ENCODE data around the gene IFIT1. TPM values are rescaled to one million over a fixed set of nuclear protein-coding genes. Genes with fewer than 3 reads are reported as not detected.

The IFIT1 gene
- total RNA-seq, 1 experiment from 2014 or later: 26.9 TPM

Other genes starting within 250 kb of the IFIT1 start
- gene CH25H, start 185.3 kb upstream of the IFIT1 start, total RNA-seq (2014; rRNA removed; shearing (Covaris generic); ENCODE audit: low replicate concordance): not detected in 2 replicates
- 49.8 and 61.0 TPM in 2 replicates for gene LIPA, start 140.8 kb upstream of the IFIT1 start, total RNA-seq (2014; rRNA removed; shearing (Covaris generic); ENCODE audit: low replicate concordance)
- gene IFIT2, start 90.6 kb upstream of the IFIT1 start, total RNA-seq (2014; rRNA removed; shearing (Covaris generic); ENCODE audit: low replicate concordance): 5.9 and 7.9 TPM in 2 replicates
- 11.3 and 12.4 TPM in 2 replicates for gene IFIT3, start 64.6 kb upstream of the IFIT1 start, total RNA-seq (2014; rRNA removed; shearing (Covaris generic); ENCODE audit: low replicate concordance)
- not detected in 2 replicates for gene IFIT1B, start 14.6 kb upstream of the IFIT1 start, total RNA-seq (2014; rRNA removed; shearing (Covaris generic); ENCODE audit: low replicate concordance)
- gene IFIT5, start 21.9 kb downstream of the IFIT1 start, total RNA-seq (2014; rRNA removed; shearing (Covaris generic); ENCODE audit: low replicate concordance): 7.2 and 16.0 TPM in 2 replicates
- gene SLC16A12, start 143.0 kb downstream of the IFIT1 start, total RNA-seq (2014; rRNA removed; shearing (Covaris generic); ENCODE audit: low replicate concordance): 0.51 and 2.6 TPM in 2 replicates

Data from Caki2 (cell line).